Muscle layer of duodenum (tissue), 2 donors: ENCODE data around the gene MGP.

Experiments
- H3K27ac ChIP-seq: one replicate; pipeline ENCODE4 v1.7.0; 2013; ENCODE audit warnings: mild to moderate bottlenecking, low read length
- H3K27me3 ChIP-seq: one replicate; pipeline ENCODE4 v1.7.0; 2013; ENCODE audit warnings: low read depth, mild to moderate bottlenecking, control low read depth, low read length
- H3K36me3 ChIP-seq, 2 donors: one replicate each; pipeline ENCODE4 v1.7.0; 2013; ENCODE audit warnings: low read length in 2 of 2, control low read depth in 1 of 2, mild to moderate bottlenecking in 1 of 2; ENCODE audit not compliant: insufficient read depth in 2 of 2, control insufficient read depth in 1 of 2
- H3K4me1 ChIP-seq, 2 donors: one replicate each; pipeline ENCODE4 v1.7.0; 2013; ENCODE audit warnings: low read length in 2 of 2, mild to moderate bottlenecking in 2 of 2, control low read depth in 1 of 2, moderate library complexity in 1 of 2; ENCODE audit not compliant: insufficient read depth in 2 of 2, control insufficient read depth in 1 of 2
- H3K4me3 ChIP-seq, 2 donors: one replicate each; pipeline ENCODE4 v1.7.0; 2013; ENCODE audit warnings: low read length in 2 of 2, low read depth in 1 of 2, mild to moderate bottlenecking in 1 of 2
- H3K9me3 ChIP-seq, 2 donors: one replicate each; pipeline ENCODE4 v1.7.0; 2013; ENCODE audit warnings: low read length in 2 of 2, control low read depth in 1 of 2, mild to moderate bottlenecking in 1 of 2; ENCODE audit not compliant: control insufficient read depth in 1 of 2
- donor health status: healthy.

Gene MGP

DNA sequence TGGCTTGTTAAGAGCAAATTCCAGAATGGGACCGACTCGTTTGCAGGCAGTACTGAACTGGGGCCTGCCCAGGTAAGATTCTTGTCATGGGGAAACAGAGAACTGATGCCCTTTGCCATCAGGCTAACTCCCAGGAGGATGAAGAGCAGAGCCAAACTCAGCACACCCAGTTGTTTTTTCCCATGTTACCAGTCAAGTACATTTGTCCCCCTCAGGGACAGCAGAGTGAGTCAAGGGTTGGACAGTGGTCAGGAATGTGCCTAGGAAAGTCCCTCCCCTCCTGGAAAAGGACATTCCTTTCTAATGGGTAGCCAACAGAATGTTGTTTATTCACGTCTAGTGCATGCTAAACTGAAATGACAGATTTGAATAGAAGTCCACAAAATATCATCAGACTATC lies 43.9 kb downstream of the MGP start:
- Histone ChIP-seq H3K4me1 (peaks cover 0 to 23% of the 10 kb centered on the region in 2 donors), H3K36me3 (no peaks in the 10 kb centered on the region), H3K4me3 (no peak overlapping the region), H3K27ac (peak overlapping the region; percentile 21), H3K9me3 (no peaks in the 10 kb centered on the region), H3K27me3 (no peaks in the 10 kb centered on the region)

DNA sequence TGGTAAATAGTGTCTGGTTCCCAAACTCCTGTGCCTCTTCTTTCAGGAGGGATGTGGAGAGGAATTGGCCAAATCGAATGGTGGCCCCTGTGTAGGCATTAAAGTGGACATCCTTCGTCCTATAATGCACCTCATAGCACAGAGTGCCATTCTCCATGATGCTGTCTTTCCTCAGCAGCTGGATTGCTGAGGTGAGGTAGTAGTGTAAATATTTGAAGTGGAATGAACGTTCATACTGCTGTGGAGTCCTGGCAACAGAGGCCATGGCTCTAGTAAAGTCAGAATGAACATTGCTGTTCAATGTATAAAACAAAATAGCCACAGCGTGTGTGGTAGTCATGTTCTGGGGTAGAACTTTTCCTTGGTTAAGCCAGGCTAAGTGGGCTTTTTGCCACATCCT lies 45.0 kb downstream of the MGP start:
- Histone ChIP-seq H3K27me3 (no peaks in the 10 kb centered on the region), H3K9me3 (no peaks in the 10 kb centered on the region), H3K4me3 (no peak overlapping the region), H3K27ac (no peak overlapping the region), H3K36me3 (peaks cover 0 to 4% of the 10 kb centered on the region in 2 donors), H3K4me1 (peaks cover 0 to 20% of the 10 kb centered on the region in 2 donors)

DNA sequence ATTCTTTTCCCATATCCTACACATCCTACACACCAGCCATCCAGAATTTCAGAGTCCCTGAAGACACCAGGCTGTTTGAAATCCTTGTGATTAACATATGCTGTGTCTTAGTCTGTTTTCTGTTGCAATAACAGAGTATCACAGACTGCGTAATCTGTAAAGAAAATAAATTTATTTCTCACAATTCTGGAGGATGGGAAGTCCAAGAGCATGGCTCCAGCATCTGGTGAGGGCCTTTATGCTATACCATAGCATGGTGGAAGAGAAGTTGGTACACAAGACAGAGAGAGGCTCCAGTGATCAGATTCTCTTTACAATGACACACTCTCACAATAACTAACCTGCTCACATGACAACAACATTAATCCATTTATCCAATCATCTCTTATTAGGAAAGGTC lies 46.4 kb downstream of the MGP start:
- Histone ChIP-seq H3K4me1 (peaks cover 0 to 23% of the 10 kb centered on the region in 2 donors), H3K4me3 (no peak overlapping the region), H3K27ac (no peak overlapping the region), H3K9me3 (no peaks in the 10 kb centered on the region), H3K27me3 (no peaks in the 10 kb centered on the region), H3K36me3 (peaks cover 0 to 4% of the 10 kb centered on the region in 2 donors)

DNA sequence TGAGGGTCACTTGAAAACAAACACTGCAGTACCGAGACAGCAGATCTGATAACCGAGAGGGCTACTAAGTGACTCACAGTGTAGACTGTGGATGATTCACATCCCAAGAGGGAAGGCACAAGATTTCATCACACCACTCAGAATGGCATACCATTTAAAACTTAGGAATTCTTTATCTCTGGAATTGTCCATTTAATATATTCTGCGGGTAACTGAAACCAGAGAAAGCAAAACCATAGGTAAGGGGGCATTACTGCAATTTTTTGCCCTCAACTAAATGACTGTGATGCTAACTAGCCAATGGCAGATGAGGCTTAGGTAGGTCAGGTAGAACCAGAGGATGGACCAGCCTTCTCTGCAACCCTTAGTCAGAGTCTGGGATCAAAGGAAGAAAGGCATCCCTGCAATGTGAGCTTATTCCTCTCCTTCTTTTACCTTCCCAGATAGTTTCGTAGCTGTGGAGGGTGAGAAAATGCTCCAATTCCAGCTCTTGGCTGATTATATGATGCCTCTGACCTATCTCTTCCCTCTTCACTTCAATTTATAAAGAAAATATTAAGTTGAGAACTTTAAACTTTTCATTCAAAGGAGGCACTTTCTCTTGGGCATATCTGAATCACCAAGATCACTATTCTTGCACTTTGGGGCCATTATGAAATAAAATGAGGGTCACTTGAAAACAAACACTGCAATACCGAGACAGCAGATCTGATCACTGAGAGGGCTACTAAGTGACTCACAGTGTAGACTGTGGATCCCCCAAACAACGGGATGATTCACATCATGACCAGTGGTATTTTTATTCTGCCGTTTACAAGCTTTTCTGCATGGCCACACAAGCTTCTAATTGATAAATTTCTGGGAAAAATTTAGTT lies 49.1 kb downstream of the MGP start:
- H3K4me1 ChIP-seq, result peaks cover 0 to 7% of the 10 kb centered on the region in 2 donors
- peaks cover 0 to 4% of the 10 kb centered on the region in 2 donors for H3K36me3 ChIP-seq
- H3K27ac ChIP-seq, result no peak overlapping the region
- no peak overlapping the region for H3K4me3 ChIP-seq
- H3K27me3 ChIP-seq, result no peaks in the 10 kb centered on the region
- H3K9me3 ChIP-seq, result no peaks in the 10 kb centered on the region

DNA sequence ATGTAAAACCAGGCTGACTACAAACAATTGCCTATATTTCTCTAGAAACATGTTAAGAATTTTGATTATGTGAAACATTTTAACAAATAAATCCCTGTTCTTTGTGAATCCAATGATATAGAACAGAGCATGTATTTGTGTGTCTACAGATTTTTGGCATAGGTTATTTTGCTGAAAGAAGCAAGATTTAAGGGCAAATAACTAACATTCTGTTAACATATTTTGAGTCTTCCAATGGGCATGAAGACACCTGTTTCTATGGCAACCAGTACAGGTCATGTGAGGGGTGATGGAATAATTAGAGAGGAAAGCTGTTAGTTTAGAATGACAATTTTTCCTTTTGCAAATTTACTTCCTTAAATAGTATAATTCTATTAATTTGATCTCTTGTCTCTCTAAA lies 51.1 kb downstream of the MGP start:
- H3K4me1 ChIP-seq, result peaks cover 0 to 5% of the 10 kb centered on the region in 2 donors
- peaks cover 0 to 4% of the 10 kb centered on the region in 2 donors for H3K36me3 ChIP-seq
- no peak overlapping the region for H3K27ac ChIP-seq
- H3K4me3 ChIP-seq, result no peak overlapping the region
- H3K9me3 ChIP-seq, result no peaks in the 10 kb centered on the region
- no peaks in the 10 kb centered on the region for H3K27me3 ChIP-seq

DNA sequence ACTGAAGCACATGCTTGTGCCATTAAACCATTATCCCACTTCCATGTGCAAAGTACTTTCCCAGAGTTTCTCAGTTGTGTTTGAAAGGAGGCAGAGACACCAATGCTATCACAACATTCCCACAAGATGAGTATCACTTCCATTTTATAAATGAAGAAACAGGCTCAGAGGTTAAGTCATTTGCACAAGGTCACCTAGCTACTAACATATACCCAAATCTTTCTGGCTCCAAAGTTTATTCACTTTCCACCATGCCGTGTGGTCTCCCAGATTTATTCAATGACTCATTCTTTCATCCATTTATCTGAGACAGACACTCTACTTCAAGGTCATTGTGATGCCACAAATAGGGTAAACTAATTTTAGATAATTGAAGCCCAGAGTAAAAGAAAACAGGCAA lies 51.7 kb downstream of the MGP start:
- H3K9me3 ChIP-seq, result no peaks in the 10 kb centered on the region
- H3K27me3 ChIP-seq, result no peaks in the 10 kb centered on the region
- H3K4me1 ChIP-seq, result peaks cover 0 to 5% of the 10 kb centered on the region in 2 donors
- H3K36me3 ChIP-seq, result peaks cover 0 to 4% of the 10 kb centered on the region in 2 donors
- H3K4me3 ChIP-seq, result no peak overlapping the region
- no peak overlapping the region for H3K27ac ChIP-seq

DNA sequence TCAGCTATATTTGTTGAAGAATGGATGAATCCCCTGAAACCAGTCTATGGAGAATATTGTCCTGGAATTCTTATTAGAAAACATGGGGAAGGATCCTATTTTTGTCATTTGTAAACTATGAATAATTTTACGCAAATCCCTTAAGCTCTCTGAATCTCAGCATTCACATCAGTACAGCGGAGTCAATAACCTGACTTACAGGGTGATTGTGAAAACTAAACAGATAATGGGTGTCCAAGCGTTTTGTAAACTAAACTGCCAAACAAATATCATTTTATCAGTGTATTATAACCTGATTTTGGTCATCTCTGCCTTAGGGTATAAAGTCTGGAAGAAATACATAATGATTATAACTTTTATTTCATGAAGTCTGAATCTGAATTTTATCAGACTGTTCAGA lies 52.3 kb downstream of the MGP start:
- no peaks in the 10 kb centered on the region for H3K9me3 ChIP-seq
- no peak overlapping the region for H3K4me3 ChIP-seq
- H3K27ac ChIP-seq, result no peak overlapping the region
- no peaks in the 10 kb centered on the region for H3K27me3 ChIP-seq
- peaks cover 0 to 4% of the 10 kb centered on the region in 2 donors for H3K36me3 ChIP-seq
- peaks cover 0 to 5% of the 10 kb centered on the region in 2 donors for H3K4me1 ChIP-seq
